ENCODE measurements around the gene CBX1.

Gene CBX1

GRCh38 chr17:48148029-48148770 lies 46.9 kb upstream of the CBX1 start:
- Histone ChIP-seq H3K27ac (ENCODE audit: poor library complexity, severe bottlenecking) (no peak overlapping the region), H3K27me3 (ENCODE audit: insufficient read depth, poor library complexity, severe bottlenecking) (peaks cover 67% of the 10 kb centered on the region), H3K4me1 (ENCODE audit: insufficient read depth, poor library complexity, severe bottlenecking) (no peaks in the 10 kb centered on the region), H3K9me3 (ENCODE audit: severe bottlenecking) (no peaks in the 10 kb centered on the region), H3K36me3 (ENCODE audit: low read depth) (no peaks in the 10 kb centered on the region), H3K4me3 (ENCODE audit: severe bottlenecking) (no peak overlapping the region)
- TF ChIP-seq CTCF (IDR thresholded peaks at IDR 0.05; ENCODE audit: poor library complexity, severe bottlenecking): no peak
- DNase-seq (ENCODE audit: low spot score): no peak
- no peak for ATAC-seq (ENCODE audit: low read depth)

DNA sequence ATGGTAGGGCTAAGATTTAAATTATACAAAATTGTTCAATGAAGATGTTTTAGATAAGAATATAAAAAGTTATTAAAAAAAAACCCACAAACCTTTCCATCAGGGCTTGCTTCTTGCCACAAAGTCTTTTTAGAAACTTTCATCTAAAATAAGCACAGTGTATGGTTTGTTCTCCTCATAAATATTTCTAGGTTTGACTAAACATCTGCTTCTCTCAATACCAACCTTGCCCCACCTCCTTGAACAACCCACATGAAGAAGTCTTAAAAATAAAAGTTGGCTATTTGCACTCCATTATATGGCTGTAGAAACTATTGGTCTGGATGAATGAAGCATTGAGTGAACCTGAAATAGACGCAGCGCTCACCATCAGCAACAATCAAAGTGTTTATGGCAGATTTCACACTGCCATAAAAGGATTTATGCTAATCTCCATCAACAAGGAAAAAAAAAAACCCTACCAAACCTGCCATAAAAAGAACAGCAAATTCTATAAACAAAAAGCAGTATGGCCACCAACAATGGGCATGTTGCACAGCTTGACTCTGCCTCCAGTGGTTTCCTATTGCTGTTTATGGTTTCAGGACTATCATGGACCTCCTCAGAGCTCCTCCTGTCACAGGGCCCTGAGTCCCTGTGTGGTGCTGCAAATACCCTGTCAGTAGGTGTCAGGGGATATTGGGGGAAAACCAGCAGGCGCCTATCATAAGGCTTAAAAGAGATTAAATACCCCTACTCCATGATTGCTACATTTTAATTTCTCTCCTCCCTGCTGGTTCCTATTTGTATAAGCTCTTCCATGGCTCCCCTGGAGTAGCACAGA lies 43.9 kb upstream of the CBX1 start:
- no peaks in the 10 kb centered on the region for H3K9me3 ChIP-seq (ENCODE audit: severe bottlenecking)
- DNase-seq (ENCODE audit: low spot score) (no peak), ATAC-seq (ENCODE audit: low read depth) (no peak)
- no peak overlapping the region for H3K4me3 ChIP-seq (ENCODE audit: severe bottlenecking)
- no peak for TF ChIP-seq CTCF (IDR thresholded peaks at IDR 0.05; ENCODE audit: poor library complexity, severe bottlenecking)
- H3K27me3 ChIP-seq (ENCODE audit: insufficient read depth, poor library complexity, severe bottlenecking): peaks cover 40% of the 10 kb centered on the region
- no peaks in the 10 kb centered on the region for H3K36me3 ChIP-seq (ENCODE audit: low read depth)
- H3K27ac ChIP-seq (ENCODE audit: poor library complexity, severe bottlenecking): no peak overlapping the region
- no peaks in the 10 kb centered on the region for H3K4me1 ChIP-seq (ENCODE audit: insufficient read depth, poor library complexity, severe bottlenecking)

- H3K4me1 ChIP-seq (ENCODE audit: insufficient read depth, poor library complexity, severe bottlenecking): no peaks in the 10 kb centered on the region
- no peak for TF ChIP-seq CTCF (IDR thresholded peaks at IDR 0.05; ENCODE audit: poor library complexity, severe bottlenecking)
- no peak for DNase-seq (ENCODE audit: low spot score)
- H3K27me3 ChIP-seq (ENCODE audit: insufficient read depth, poor library complexity, severe bottlenecking): peaks cover 30% of the 10 kb centered on the region
- no peaks in the 10 kb centered on the region for H3K36me3 ChIP-seq (ENCODE audit: low read depth)
- H3K9me3 ChIP-seq (ENCODE audit: severe bottlenecking): no peaks in the 10 kb centered on the region
- H3K4me3 ChIP-seq (ENCODE audit: severe bottlenecking): no peak overlapping the region
- no peak for ATAC-seq (ENCODE audit: low read depth)
- no peak overlapping the region for H3K27ac ChIP-seq (ENCODE audit: poor library complexity, severe bottlenecking)
Observed at GRCh38 chr17:48144231-48144630, 43.0 kb upstream of the CBX1 start.

DNA sequence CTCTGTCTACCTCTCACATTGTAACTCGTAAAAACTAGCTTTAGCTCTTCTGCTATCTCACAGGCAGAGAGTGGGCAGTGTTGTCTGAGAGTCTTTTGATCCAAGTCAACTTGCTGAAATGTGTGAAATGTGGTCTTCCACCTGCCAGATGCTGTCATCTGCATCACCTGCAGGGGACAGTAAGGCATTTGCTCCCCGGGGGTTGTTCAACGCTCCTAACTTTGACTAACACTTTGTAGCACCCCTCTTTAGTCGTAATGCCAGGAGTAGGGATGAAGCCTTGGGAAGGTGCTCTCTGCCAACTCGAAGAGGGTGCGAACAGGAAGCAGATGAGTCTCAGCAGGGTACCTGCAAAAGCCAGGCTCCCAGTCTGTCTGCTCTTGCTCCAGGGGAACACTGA lies 42.4 kb upstream of the CBX1 start:
- no peak for TF ChIP-seq CTCF (IDR thresholded peaks at IDR 0.05; ENCODE audit: poor library complexity, severe bottlenecking)
- H3K27me3 ChIP-seq (ENCODE audit: insufficient read depth, poor library complexity, severe bottlenecking): peaks cover 24% of the 10 kb centered on the region

More for the DNA sequence above, 42.4 kb upstream of the CBX1 start:
- ATAC-seq (ENCODE audit: low read depth) (no peak), DNase-seq (ENCODE audit: low spot score) (no peak)
- Histone ChIP-seq H3K27ac (ENCODE audit: poor library complexity, severe bottlenecking) (no peak overlapping the region), H3K4me3 (ENCODE audit: severe bottlenecking) (no peak overlapping the region), H3K4me1 (ENCODE audit: insufficient read depth, poor library complexity, severe bottlenecking) (no peaks in the 10 kb centered on the region), H3K36me3 (ENCODE audit: low read depth) (no peaks in the 10 kb centered on the region), H3K9me3 (ENCODE audit: severe bottlenecking) (no peaks in the 10 kb centered on the region)
